ENCODE results near the gene DAP.

DNA sequence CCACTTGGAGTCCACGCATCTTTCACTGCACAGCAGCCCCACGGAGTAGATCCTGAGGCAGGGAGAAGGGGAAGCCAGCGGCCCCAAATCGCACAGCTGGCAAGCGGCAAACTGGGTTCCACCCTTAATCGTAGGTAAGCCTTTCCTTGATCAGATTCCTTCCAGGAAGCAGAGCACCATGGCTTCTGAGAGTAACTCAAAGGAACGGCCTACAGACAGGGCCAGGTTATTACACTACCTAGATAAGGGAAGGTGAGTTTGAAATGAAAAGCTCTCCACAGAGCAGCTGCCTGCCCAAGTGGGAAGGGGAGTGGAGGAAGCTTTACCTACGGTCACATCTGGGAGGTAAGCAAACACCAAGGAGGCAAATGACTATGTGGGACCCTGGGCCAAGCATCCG lies 7.9 kb downstream of the DAP start:
- TF ChIP-seq EZH2phosphoT487 (IDR thresholded peaks at IDR 0.05; ENCODE audit: unreplicated experiment) (no peak), ZNF331 (CRISPR knock-in tag; IDR thresholded peaks at IDR 0.05; ENCODE audit: low read depth) (no peak), POLR2AphosphoS5 (IDR thresholded peaks at IDR 0.05; ENCODE audit: low read depth) (no peak), EZH2 (IDR thresholded peaks at IDR 0.05; ENCODE audit: low read depth, unreplicated experiment) (no peak), STAT1 (IDR thresholded peaks at IDR 0.05; ENCODE audit: unreplicated experiment) (no peak), JUNB (IDR thresholded peaks at IDR 0.05; ENCODE audit: unreplicated experiment) (no peak)
- TF ChIP-seq, protein P1, sequence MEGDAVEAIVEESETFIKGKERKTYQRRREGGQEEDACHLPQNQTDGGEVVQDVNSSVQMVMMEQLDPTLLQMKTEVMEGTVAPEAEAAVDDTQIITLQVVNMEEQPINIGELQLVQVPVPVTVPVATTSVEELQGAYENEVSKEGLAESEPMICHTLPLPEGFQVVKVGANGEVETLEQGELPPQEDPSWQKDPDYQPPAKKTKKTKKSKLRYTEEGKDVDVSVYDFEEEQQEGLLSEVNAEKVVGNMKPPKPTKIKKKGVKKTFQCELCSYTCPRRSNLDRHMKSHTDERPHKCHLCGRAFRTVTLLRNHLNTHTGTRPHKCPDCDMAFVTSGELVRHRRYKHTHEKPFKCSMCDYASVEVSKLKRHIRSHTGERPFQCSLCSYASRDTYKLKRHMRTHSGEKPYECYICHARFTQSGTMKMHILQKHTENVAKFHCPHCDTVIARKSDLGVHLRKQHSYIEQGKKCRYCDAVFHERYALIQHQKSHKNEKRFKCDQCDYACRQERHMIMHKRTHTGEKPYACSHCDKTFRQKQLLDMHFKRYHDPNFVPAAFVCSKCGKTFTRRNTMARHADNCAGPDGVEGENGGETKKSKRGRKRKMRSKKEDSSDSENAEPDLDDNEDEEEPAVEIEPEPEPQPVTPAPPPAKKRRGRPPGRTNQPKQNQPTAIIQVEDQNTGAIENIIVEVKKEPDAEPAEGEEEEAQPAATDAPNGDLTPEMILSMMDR (conservative IDR thresholded peaks at IDR 0.05; ENCODE audit: low read depth in 2 of 2), result no peak
- TF ChIP-seq, protein P2, sequence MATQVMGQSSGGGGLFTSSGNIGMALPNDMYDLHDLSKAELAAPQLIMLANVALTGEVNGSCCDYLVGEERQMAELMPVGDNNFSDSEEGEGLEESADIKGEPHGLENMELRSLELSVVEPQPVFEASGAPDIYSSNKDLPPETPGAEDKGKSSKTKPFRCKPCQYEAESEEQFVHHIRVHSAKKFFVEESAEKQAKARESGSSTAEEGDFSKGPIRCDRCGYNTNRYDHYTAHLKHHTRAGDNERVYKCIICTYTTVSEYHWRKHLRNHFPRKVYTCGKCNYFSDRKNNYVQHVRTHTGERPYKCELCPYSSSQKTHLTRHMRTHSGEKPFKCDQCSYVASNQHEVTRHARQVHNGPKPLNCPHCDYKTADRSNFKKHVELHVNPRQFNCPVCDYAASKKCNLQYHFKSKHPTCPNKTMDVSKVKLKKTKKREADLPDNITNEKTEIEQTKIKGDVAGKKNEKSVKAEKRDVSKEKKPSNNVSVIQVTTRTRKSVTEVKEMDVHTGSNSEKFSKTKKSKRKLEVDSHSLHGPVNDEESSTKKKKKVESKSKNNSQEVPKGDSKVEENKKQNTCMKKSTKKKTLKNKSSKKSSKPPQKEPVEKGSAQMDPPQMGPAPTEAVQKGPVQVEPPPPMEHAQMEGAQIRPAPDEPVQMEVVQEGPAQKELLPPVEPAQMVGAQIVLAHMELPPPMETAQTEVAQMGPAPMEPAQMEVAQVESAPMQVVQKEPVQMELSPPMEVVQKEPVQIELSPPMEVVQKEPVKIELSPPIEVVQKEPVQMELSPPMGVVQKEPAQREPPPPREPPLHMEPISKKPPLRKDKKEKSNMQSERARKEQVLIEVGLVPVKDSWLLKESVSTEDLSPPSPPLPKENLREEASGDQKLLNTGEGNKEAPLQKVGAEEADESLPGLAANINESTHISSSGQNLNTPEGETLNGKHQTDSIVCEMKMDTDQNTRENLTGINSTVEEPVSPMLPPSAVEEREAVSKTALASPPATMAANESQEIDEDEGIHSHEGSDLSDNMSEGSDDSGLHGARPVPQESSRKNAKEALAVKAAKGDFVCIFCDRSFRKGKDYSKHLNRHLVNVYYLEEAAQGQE (IDR thresholded peaks at IDR 0.05; ENCODE audit: unreplicated experiment), result no peak
- TF ChIP-seq, protein P3, sequence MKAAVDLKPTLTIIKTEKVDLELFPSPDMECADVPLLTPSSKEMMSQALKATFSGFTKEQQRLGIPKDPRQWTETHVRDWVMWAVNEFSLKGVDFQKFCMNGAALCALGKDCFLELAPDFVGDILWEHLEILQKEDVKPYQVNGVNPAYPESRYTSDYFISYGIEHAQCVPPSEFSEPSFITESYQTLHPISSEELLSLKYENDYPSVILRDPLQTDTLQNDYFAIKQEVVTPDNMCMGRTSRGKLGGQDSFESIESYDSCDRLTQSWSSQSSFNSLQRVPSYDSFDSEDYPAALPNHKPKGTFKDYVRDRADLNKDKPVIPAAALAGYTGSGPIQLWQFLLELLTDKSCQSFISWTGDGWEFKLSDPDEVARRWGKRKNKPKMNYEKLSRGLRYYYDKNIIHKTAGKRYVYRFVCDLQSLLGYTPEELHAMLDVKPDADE (IDR thresholded peaks at IDR 0.05), result no peak
